Right ventricle myocardium superior (tissue), 1 donor: ENCODE measurements around the gene CREB1. TPM values are rescaled to one million over a fixed set of nuclear protein-coding genes. Genes with fewer than 3 reads are reported as not detected.

Experiments
- ATAC-seq: fragments of 200-7000 bp; cut with Tn5 transposase; one replicate; pipeline ENCODE4 v1.9.1; 2020; ENCODE audit warnings: mild to moderate bottlenecking; ENCODE audit not compliant: poor library complexity
- DNase-seq: peaks from one replicate; pipeline ENCODE4 v3.0.0-alpha.2; 2020
- intact Hi-C: fragments of 100-400 bp; cut with DNase I; formaldehyde crosslinking; loops from one replicate; pipeline ENCODE4 v1.11.2; 2022
- total RNA-seq: library from RNA; stranded (reverse); fragmentation: NEBNext Ultra II Directional; extraction: Animal tissue kit (Norgen Biotek cat#: 25700); gene quantifications from one replicate; pipeline ENCODE4 v1.2.1, GENCODE V29; 2021
- donor health status: DM: no; HTN: yes; CAD: no; lungs with severe emphysema.

Gene CREB1
- total RNA-seq, 1 donor from 2014 or later, result 47.9 TPM

DNA sequence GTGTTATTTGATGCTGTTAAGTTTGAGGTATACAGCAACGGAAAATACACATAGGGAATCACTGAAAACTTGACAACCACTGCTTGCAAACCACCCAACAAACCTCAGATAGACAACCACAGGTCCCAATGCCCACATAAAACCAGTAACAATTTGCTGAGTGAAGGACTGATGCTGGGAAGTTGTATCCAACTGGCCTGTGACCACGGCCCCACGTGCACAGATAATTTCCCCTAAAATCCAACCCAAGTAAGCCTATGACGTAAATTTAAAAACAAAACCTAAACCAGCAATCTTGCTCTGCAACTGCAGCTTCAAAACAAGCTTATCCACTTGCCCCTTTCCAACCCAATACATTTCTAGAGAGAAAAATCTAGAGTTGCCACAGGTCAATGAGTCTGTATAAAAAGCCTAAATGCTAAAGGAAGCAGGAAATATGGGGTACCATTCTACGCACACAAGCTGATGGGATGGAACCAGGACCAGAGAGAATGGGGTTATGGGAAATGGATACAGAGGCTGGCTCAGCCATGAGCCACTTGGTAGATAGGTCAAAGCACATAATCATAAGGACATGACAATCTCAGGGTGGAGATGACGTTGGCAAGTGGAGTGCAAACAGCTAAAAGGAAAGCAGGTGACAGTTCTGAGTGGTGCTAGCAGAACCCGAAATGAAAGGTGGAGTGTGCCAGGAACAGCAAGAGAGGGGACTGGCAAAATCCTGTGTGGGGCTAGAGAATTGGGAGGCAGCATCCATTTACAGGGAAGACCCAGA is 27.8 kb upstream of the CREB1 start:
- DNase-seq (no peak), ATAC-seq (peak; percentile 74)

DNA sequence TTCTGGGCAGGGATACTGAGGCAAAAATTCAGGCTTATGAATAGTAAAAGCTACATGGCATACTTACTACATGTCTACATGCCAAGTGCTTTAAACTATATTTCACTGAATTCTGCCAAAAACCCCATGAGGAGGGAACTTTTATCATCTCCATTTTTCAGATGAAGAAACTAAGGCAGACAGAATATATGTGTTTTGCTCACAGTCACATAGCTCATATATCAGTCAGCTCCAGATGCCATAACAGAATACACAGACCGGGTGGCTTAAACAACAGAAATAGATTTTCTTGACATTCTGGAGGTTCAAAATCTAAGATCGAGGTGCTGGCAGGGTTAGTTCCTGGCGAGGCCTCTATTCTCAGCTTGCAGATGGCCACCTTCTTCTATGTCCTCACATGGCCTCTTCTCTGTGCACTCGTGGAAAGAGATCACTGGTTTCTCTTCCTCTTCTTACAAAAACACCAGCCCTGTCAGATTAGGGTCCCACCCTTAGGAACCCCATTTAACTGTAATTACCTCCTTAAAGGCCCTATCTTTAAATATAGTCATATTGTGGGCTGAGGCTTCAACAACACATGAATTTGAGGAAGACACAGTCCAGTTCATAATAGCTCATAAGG is 27.1 kb upstream of the CREB1 start:
- intact Hi-C loops, result no loop called here
- ATAC-seq, result peak; percentile 16

More for the DNA sequence above, 27.8 kb upstream of the CREB1 start:
- intact Hi-C loops, result no loop called here

GRCh38 chr2:207503234-207503633 is 26.5 kb upstream of the CREB1 start:
- intact Hi-C loops, result no loop called here
- ATAC-seq (peak; percentile 58), DNase-seq (peak; percentile 54)

More for the DNA sequence above, 27.1 kb upstream of the CREB1 start:
- DNase-seq, result no peak

DNA sequence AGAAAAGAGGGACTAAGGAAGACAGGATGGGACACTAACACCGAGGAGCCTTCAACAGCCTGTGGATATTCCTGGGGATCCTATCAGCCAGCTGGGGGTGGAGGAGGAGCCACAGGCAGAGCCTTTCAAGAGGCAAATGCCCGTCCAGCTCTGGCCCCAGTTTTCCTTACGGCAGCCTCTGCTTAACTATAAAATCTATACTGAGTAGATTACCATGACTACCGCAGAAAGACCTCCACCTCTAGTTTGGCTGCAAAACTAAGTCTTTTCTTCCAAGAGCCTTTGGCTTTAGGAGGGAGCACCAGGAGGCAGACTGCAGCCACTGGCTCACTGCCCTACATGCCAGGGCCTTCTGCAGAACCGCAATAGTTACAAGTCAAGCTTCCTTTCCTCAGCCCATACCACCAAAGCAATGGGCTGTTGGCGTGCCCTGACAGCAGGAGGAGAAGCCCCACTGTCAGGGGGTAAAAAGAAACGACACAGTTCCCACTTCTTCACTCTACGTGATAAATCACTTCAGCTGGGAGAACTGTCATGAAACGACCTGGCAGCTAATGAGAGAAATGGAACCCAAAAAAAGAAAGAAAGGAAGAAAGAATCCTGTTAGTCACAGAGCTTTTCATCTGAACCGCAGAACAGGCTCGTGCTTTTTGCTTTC is 25.1 kb upstream of the CREB1 start:
- DNase-seq (peak; percentile 65), ATAC-seq (peak; percentile 53)
- intact Hi-C loops, result no loop called here

GRCh38 chr2:207505171-207505570 is 24.6 kb upstream of the CREB1 start:
- intact Hi-C loops, result no loop called here
- ATAC-seq (no peak), DNase-seq (no peak)

DNA sequence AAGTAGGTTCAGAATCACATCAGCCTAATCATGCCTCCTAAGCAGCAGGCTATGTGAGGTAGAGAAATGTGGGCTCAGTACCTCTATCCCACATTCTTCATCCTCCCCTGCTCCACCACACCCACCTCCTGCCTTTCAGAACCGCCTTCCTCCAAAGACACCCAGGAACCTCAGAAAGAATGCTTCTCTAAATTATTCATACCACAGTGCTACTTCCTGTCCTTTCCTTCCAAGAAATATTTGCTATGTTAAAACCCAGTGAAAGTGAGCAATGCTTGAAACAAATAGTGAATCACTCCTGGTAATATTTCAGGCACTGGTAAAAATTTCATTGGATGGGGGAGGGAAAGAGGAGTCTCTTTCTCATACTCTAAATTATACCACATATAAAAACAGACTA is 24.0 kb upstream of the CREB1 start:
- intact Hi-C loops, result no loop called here
- no peak for ATAC-seq
- no peak for DNase-seq

DNA sequence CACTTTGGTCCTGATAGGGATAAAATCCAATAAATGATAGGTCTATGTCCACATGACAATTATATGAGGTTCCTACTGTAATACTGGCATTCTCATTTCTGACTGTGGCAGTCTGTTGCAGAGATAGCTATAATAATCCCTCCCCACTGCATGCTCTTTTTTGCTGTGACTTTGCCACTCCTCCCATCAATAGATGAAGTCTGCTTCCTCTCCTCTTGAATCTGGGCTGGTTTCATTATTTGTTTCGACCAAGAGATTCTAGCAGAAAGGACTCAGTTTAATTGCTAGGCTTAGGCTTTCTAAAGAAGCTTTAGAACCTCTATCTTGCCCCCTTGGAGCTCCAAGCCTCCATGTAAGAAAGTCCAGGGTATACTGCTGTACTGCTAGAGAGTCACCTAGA is 23.3 kb upstream of the CREB1 start:
- intact Hi-C loops, result no loop called here
- ATAC-seq (no peak), DNase-seq (no peak)

DNA sequence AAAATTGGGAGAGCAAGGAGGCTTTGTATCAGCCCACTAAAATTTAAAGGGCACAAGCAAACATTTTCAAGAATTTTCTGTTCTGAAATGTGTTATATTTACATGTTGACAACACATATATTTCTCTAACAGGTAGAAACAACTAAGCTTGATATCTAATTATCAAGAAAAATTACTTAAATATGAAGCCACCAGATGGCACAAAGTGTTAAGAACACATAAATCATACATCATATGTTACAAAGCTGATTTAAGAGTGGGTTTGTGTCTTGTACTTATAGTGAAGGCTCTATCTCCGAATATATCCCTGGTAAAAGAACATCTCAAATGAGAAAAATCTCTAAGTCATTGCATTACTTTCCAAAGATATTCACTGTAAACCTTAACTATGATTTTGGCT is 19.6 kb upstream of the CREB1 start:
- no peak for ATAC-seq
- DNase-seq, result no peak
- intact Hi-C loops, result no loop called here

DNA sequence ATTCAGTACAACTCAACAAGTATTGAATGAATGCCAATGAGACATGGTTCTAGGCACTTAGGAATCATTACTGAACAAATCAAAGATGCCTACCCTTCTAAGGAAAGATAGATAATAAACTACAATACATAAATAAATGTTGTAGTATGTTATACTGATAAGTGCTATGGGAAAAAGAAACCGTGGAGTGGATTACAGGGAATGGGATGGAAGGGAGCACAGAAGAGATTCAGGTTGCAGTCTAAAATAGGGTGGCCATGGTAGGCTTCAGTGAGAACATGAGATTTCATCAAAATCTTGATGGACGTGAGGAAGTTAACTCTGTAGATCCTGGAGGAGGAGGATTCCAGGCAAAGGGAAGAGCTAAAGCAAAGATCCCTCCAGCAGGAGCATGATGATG is 17.9 kb upstream of the CREB1 start:
- ATAC-seq (no peak), DNase-seq (no peak)
- intact Hi-C loops, result no loop called here

DNA sequence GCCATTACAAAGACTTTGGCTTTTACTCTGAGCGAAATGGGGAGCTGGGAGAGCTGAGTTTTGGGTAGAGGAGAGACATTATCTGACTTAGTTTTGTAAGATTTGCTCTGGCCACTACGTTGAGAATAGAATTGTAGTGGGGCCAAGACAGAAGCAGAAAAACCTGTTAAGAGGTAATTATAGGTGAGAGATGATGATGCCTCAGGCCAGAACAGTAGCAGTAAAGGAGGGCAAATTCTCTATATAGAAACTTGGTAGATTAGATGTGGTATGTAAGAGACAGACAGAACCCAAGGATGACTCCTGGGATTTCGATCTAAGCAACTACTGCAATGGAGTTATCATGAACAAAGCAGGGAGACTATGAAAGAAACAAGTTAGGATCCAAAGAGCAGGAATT is 17.4 kb upstream of the CREB1 start:
- intact Hi-C loops, result no loop called here
- DNase-seq (no peak), ATAC-seq (no peak)

GRCh38 chr2:207513551-207514257 is 16.1 kb upstream of the CREB1 start:
- intact Hi-C loops, result no loop called here
- ATAC-seq (no peak), DNase-seq (no peak)

DNA sequence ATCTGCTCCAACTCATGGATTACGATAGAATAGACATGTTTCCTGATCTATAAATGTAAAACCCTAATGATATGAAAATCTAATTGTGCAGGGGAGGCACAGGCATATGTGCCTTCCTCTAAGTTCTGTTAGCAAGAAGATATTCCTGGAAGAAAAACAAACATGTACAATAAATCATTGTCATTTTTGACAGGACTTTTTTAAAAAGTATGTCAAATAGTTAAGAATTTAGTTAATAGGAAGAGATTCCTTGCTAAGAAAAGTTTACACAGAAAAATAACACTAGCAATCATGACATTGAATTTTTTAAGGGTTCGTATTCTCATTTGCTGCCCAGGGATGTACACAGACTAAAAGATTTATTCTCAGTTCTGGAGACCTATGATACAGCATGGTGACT is 15.3 kb upstream of the CREB1 start:
- DNase-seq (no peak), ATAC-seq (no peak)
- intact Hi-C loops, result no loop called here

DNA sequence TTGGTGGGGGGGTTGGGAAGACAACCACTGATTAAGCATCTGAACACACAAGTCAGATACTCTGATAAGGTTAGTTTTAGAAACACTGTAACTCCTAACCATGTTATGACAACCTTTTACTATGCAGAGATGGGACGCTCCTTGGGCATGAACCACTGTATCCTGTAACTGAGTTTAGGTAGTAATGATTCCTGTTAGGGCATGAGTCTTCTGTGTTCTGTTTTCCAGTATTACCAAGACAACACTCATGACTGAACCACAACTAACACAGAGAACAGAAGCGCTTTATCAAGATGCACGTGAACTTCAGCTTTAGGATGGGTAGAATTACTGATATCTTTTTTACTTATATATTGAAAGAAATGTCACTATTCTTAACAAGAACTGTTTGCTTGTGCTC is 14.1 kb upstream of the CREB1 start:
- no peak for DNase-seq
- intact Hi-C loops, result no loop called here

DNA sequence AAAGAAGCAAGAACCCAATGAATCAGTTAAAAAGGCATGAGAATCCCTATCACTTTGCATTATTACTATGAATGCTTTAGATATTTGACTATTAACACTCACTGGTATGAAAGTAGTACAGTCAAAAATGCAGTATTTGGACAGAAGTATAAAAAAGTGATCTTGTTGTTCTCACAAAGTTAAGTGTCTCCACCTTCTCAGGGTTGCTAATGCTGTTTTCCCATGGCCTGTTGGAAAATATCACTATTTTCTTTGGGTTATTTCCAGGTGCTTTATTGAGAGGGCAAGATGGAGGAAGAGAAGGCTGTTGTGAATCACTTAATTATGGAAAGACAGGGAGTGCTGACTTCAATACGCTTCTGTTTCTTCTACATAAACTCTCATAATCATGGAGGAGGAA is 13.6 kb upstream of the CREB1 start:
- no peak for DNase-seq
- no peak for ATAC-seq
- intact Hi-C loops, result no loop called here

More for the DNA sequence above, 14.1 kb upstream of the CREB1 start:
- ATAC-seq, result no peak

GRCh38 chr2:207523005-207523404 is 6.8 kb upstream of the CREB1 start:
- intact Hi-C loops, result no loop called here
- no peak for DNase-seq
- ATAC-seq, result no peak

- no peak for ATAC-seq
- intact Hi-C loops, result no loop called here
- DNase-seq, result no peak
These were observed 4.5 kb upstream of the CREB1 start for GRCh38 chr2:207525296-207525695.

GRCh38 chr2:207528980-207529329 is 807 bp upstream of the CREB1 start:
- intact Hi-C loops, result no loop called here
- DNase-seq (no peak), ATAC-seq (peak; percentile 17)

DNA sequence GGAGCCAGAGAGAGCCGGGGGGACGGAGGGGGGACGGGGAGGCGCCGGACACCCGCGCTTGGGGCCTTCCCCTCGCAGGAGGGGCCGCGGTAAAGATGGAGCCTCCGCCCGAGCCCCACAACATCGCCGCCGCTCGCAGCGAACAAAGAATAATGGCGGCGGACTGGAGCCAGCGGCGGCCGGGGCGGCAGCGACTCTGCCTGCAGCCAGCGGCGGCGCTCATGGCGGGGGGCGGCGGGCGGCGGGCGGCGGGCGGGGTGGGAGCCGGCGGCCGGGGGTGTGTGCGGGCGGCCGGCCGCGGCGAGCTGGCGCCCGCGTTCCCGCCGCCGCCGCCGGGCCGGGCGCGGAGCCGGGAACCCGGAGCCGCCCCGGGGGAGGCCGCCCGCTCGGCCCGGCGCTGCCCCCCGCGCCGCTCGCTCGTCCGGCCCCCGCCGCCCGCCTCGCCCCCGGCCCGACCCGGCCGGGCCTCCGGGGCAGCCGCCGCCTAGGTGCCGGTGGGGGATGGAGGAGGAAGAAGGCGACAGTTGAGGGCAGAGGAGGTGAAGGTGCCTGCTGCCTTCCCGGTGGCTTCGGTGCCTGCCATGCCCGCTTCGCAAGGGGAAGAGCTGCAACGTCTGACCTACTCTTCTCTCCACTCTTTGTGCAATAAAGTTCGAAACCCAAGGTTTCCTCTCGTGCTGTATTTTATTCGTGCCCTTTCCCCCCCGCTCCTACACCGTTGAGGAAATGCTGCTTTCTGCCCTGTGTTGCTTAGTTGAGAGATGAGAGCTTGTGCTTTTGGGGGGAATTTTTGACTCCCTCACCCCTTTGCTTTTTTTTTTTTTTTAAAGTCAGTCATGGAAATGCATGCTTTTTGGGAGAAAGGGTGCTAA is 634 bp downstream of the CREB1 start:
- intact Hi-C loops, result loop anchor here (5.0 to 10.0 kb wide), 2 partner anchors 46 to 92 kb away; no protein-coding TSS in a partner anchor
- no peak for ATAC-seq
- DNase-seq, result peak; percentile 58
